Keratinocyte (primary cell): ENCODE results near the gene STOX2. TPM values are rescaled to one million over a fixed set of nuclear protein-coding genes. Genes with fewer than 3 reads are reported as not detected.

ENCODE experiments used
- DNase-seq: peaks from one replicate; pipeline ENCODE4 v3.0.0-alpha.2; 2011; ENCODE audit warnings: low read depth, missing footprints, low spot score
- FAIRE-seq: peaks from 2 replicates; lab custom pipeline; 2011; peaks lifted over from hg19 to GRCh38; lab: Jason Lieb, UNC
- H2AFZ ChIP-seq: 2 replicates; pipeline ENCODE4 v1.6.0; 2012; ENCODE audit warnings: low read length, control low read depth, inconsistent platforms; ENCODE audit not compliant: control insufficient read depth
- H3K27ac ChIP-seq: 2 replicates; pipeline ENCODE4 v1.5.1; 2011; ENCODE audit warnings: low read length; ENCODE audit not compliant: control insufficient read depth, insufficient read depth
- H3K27me3 ChIP-seq: 3 replicates; pipeline ENCODE4 v1.6.0; 2011; ENCODE audit warnings: low read length; ENCODE audit not compliant: control insufficient read depth, insufficient read depth; ENCODE audit errors: extremely low read depth
- H3K36me3 ChIP-seq, 2 experiments: 2 replicates in 1 of 2; 3 replicates in 1 of 2; pipeline ENCODE4 v1.5.1; 2011; ENCODE audit warnings: low read length in 2 of 2, mild to moderate bottlenecking in 1 of 2; ENCODE audit not compliant: control insufficient read depth in 2 of 2, insufficient read depth in 2 of 2; ENCODE audit errors: extremely low read depth in 1 of 2
- H3K4me1 ChIP-seq: 3 replicates; pipeline ENCODE4 v1.5.1; 2011; ENCODE audit warnings: low read length; ENCODE audit not compliant: control insufficient read depth, insufficient read depth; ENCODE audit errors: extremely low read depth
- H3K4me2 ChIP-seq: 3 replicates; pipeline ENCODE4 v1.6.0; 2011; ENCODE audit warnings: low read depth, low read length; ENCODE audit not compliant: control insufficient read depth, insufficient read depth; ENCODE audit errors: extremely low read depth
- H3K4me3 ChIP-seq, 3 experiments: fragments of 200-600 bp in 1 of 3; sonication (generic) in 1 of 3; 2 replicates in 2 of 3; 3 replicates in 1 of 3; pipeline ENCODE4 v1.5.1; 2011 to 2016; ENCODE audit warnings: low read length in 3 of 3, mild to moderate bottlenecking in 3 of 3, control low read depth in 2 of 3, inconsistent platforms in 1 of 3, low read depth in 1 of 3, mixed read lengths in 1 of 3, mixed run types in 1 of 3, moderate library complexity in 1 of 3; ENCODE audit not compliant: control insufficient read depth in 2 of 3, insufficient read depth in 2 of 3; ENCODE audit errors: extremely low read depth in 1 of 3
- H3K79me2 ChIP-seq: 2 replicates; pipeline ENCODE4 v1.6.0; 2012; ENCODE audit warnings: low read length; ENCODE audit not compliant: control insufficient read depth, insufficient read depth
- H3K9ac ChIP-seq: 3 replicates; pipeline ENCODE4 v1.6.0; 2011; ENCODE audit warnings: low read length; ENCODE audit not compliant: control insufficient read depth, insufficient read depth; ENCODE audit errors: extremely low read depth
- H3K9me1 ChIP-seq: 3 replicates; pipeline ENCODE4 v1.6.0; 2011; ENCODE audit warnings: low read length; ENCODE audit not compliant: control insufficient read depth, insufficient read depth; ENCODE audit errors: extremely low read depth
- H3K9me3 ChIP-seq: 2 replicates; pipeline ENCODE4 v1.5.1; 2012; ENCODE audit warnings: low read depth, low read length; ENCODE audit not compliant: control insufficient read depth
- H4K20me1 ChIP-seq: 3 replicates; pipeline ENCODE4 v1.6.0; 2011; ENCODE audit warnings: low read length; ENCODE audit not compliant: control insufficient read depth, insufficient read depth; ENCODE audit errors: extremely low read depth
- EZH2 ChIP-seq: IDR thresholded peaks from one replicate; pipeline ENCODE4 v1.6.1; 2012; ENCODE audit warnings: inconsistent platforms, mild to moderate bottlenecking, low read length, moderate library complexity
- dilution Hi-C: fragments of 300-500 bp; cut with MboI; formaldehyde crosslinking; loops from one replicate; pipeline ENCODE4 v1.7.0; 2020; ENCODE audit warnings: low sequenced_read_pairs; ENCODE audit not compliant: extremely low pct_ligation_motif_present
- polyA plus RNA-seq, 5 experiments: library from polyadenylated mRNA; depleted of rRNA in 3 of 5; stranded (reverse) in 3 of 5; stranded (forward) in 1 of 5; unstranded in 1 of 5; fragments of >200 nt; gene quantifications; 1 replicate in 1 of 5; 2 replicates in 3 of 5; 3 replicates in 1 of 5; pipeline versions ENCODE4 v1.2.1 to v1.2.3, GENCODE V29; 2011 to 2012; ENCODE audit warnings: missing spikeins in 2 of 5, low read depth in 1 of 5, low replicate concordance in 1 of 5
- TF ChIP-seq, protein P1 (sequence below), 3 experiments: IDR thresholded peaks in 1 of 3; conservative IDR thresholded peaks in 1 of 3; optimal IDR thresholded peaks in 1 of 3; 2 replicates in 2 of 3; 3 replicates in 1 of 3; pipeline versions ENCODE3 to v1.5.1; 2011; ENCODE audit warnings: low read length in 3 of 3, mild to moderate bottlenecking in 3 of 3, moderate library complexity in 2 of 3, control low read depth in 1 of 3, inconsistent platforms in 1 of 3; ENCODE audit not compliant: insufficient read depth in 2 of 3; ENCODE audit errors: extremely low read depth in 1 of 3

The STOX2 gene
- polyA plus RNA-seq, 1 donor (not counting 4 experiments of a cell fraction or from before 2014, with no cell fraction given) = 1.6 TPM

DNA sequence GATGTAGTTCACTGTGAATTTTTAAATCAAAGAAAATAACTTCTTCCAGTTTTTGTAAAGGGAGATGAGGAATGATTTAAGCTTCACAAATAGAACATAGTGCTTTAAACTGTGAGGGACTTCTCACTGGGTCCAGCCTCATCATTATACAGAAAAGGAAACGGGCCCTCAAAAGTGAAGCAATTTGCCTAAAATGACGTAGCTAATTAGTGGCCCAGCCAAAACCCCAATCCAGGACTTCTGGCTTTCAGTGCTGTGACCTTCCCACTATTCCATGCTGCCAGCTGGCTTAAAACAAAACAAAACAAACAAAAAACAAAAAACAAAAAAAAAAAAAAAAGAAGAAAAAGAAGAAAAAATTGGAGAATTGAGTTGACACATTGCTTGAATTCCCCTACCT lies 45.0 kb upstream of the STOX2 start:
- no peaks in the 10 kb centered on the region for H4K20me1 ChIP-seq
- no peaks in the 10 kb centered on the region for H3K9me3 ChIP-seq
- no peak for FAIRE-seq
- H3K4me2 ChIP-seq = no peak overlapping the region
- H2AFZ ChIP-seq = no peak overlapping the region
- TF ChIP-seq, protein P1, sequence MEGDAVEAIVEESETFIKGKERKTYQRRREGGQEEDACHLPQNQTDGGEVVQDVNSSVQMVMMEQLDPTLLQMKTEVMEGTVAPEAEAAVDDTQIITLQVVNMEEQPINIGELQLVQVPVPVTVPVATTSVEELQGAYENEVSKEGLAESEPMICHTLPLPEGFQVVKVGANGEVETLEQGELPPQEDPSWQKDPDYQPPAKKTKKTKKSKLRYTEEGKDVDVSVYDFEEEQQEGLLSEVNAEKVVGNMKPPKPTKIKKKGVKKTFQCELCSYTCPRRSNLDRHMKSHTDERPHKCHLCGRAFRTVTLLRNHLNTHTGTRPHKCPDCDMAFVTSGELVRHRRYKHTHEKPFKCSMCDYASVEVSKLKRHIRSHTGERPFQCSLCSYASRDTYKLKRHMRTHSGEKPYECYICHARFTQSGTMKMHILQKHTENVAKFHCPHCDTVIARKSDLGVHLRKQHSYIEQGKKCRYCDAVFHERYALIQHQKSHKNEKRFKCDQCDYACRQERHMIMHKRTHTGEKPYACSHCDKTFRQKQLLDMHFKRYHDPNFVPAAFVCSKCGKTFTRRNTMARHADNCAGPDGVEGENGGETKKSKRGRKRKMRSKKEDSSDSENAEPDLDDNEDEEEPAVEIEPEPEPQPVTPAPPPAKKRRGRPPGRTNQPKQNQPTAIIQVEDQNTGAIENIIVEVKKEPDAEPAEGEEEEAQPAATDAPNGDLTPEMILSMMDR (optimal IDR thresholded peaks at IDR 0.05 in 1 of 3, IDR thresholded peaks at IDR 0.05 in 1 of 3, conservative IDR thresholded peaks at IDR 0.05 in 1 of 3; ENCODE audit: extremely low read depth in 1 of 3, insufficient read depth in 2 of 3, low read length in 3 of 3) = no peak
- TF ChIP-seq EZH2 = no peak
- no peak overlapping the region for H3K9ac ChIP-seq
- no peak overlapping the region for H3K4me3 ChIP-seq
- no peaks in the 10 kb centered on the region for H3K9me1 ChIP-seq
- no peaks in the 10 kb centered on the region for H3K36me3 ChIP-seq
- DNase-seq = no peak
- dilution Hi-C loops = no loop called here
- no peak overlapping the region for H3K27ac ChIP-seq
- H3K79me2 ChIP-seq = no peaks in the 10 kb centered on the region
- no peaks in the 10 kb centered on the region for H3K27me3 ChIP-seq
- no peaks in the 10 kb centered on the region for H3K4me1 ChIP-seq

DNA sequence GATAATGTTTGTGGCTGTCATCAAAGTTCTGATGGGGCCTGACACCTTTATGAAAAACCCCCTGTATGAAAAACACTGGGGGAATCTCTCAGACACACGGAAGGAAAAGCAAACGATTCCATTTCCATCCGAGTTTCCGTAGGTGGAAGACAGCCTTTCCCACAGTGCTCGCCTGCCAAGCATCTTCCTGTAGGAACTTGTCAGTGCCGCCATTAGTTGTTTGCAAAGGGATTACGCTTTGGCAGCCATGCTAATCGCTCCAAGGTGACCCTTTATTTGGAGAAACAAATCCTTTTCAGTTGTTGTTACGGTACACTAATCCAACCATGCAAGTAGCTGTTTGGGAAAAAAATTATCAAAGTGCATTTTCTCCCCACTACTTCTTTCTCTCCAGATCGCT lies 44.4 kb upstream of the STOX2 start:
- dilution Hi-C loops = no loop called here
- H3K36me3 ChIP-seq = no peaks in the 10 kb centered on the region
- peak overlapping the region in 1 of 3 experiments; percentile 35 for H3K4me3 ChIP-seq
- H3K27ac ChIP-seq = no peak overlapping the region
- no peaks in the 10 kb centered on the region for H4K20me1 ChIP-seq
- H2AFZ ChIP-seq = peak overlapping the region; percentile 67
- H3K79me2 ChIP-seq = no peaks in the 10 kb centered on the region
- H3K9me1 ChIP-seq = no peaks in the 10 kb centered on the region
- H3K27me3 ChIP-seq = no peaks in the 10 kb centered on the region
- H3K9ac ChIP-seq = no peak overlapping the region
- no peak for TF ChIP-seq EZH2
- TF ChIP-seq, protein P1 (optimal IDR thresholded peaks at IDR 0.05 in 1 of 3, IDR thresholded peaks at IDR 0.05 in 1 of 3, conservative IDR thresholded peaks at IDR 0.05 in 1 of 3; ENCODE audit: extremely low read depth in 1 of 3, insufficient read depth in 2 of 3, low read length in 3 of 3) = no peak
- FAIRE-seq (peak; percentile 64), DNase-seq (no peak)
- H3K9me3 ChIP-seq = no peaks in the 10 kb centered on the region
- H3K4me1 ChIP-seq = no peaks in the 10 kb centered on the region
- H3K4me2 ChIP-seq = peak overlapping the region; percentile 59
